Bronchial epithelial cell (primary cell): ENCODE data around the gene RAD51B. TPM values are rescaled to one million over a fixed set of nuclear protein-coding genes. Genes with fewer than 3 reads are reported as not detected.

ENCODE experiments used
- DNase-seq: peaks from one replicate; pipeline ENCODE4 v3.0.0-alpha.2; 2010; ENCODE audit warnings: low read depth
- FAIRE-seq: peaks from 2 replicates; lab custom pipeline; 2011; peaks lifted over from hg19 to GRCh38; lab: Jason Lieb, UNC
- H3K27me3 ChIP-seq: 2 replicates; pipeline ENCODE4 v1.5.1; 2011; ENCODE audit warnings: low read length; ENCODE audit not compliant: control insufficient read depth, insufficient read depth
- H3K36me3 ChIP-seq: 2 replicates; pipeline ENCODE4 v1.5.1; 2011; ENCODE audit warnings: low read length; ENCODE audit not compliant: control insufficient read depth, insufficient read depth
- H3K4me3 ChIP-seq: 2 replicates; pipeline ENCODE4 v1.5.1; 2011; ENCODE audit warnings: mild to moderate bottlenecking, low read depth, low read length, control low read depth
- total RNA-seq: library from RNA; depleted of rRNA; stranded (reverse); fragments of >200 nt; gene quantifications from 2 replicates; pipeline ENCODE4 v1.2.1, GENCODE V29; 2014
- TF ChIP-seq, protein P1 (sequence below): IDR thresholded peaks from 2 replicates; pipeline ENCODE4 v1.5.1; 2011; ENCODE audit warnings: mild to moderate bottlenecking, moderate library complexity, low read length, control low read depth, inconsistent platforms; ENCODE audit not compliant: insufficient read depth, severe bottlenecking

RAD51B gene
- total RNA-seq, 1 donor from 2014 or later = 12.1 TPM

DNA sequence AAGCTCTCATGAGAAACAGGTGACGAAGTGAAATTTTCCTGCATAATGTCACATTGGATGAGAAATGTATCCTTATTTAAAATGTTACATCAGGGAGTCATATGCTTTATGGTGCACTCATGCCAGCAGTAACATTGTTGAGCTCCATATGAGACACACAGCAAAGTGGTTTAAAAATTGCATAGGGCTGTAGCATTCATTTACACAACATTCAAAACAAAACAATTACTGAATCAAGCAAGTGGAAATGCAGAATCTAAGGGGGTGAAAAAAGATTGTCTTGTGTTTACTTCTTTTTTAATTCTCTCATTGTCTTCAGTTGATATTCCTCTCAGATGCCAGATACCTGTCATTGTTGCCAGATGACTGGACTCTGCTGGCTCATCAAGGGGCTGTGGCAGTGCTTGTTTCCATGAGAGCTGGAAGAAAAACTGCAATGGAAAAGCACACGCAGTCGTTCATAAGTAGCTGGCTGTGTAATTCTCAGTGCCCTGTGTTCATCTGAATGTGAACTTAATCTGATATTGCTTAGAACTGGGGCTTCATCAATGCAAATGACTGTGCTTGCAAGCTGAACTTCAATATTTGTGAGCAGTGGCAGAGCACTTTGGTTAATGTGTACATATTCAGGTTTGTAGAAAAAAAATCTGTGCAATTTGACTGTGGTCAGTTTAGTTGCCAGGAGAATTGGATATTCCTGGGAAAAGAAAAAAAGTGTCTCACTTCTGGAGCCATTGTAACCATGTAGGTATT lies 305.6 kb downstream of the RAD51B start:
- TF ChIP-seq, protein P1, sequence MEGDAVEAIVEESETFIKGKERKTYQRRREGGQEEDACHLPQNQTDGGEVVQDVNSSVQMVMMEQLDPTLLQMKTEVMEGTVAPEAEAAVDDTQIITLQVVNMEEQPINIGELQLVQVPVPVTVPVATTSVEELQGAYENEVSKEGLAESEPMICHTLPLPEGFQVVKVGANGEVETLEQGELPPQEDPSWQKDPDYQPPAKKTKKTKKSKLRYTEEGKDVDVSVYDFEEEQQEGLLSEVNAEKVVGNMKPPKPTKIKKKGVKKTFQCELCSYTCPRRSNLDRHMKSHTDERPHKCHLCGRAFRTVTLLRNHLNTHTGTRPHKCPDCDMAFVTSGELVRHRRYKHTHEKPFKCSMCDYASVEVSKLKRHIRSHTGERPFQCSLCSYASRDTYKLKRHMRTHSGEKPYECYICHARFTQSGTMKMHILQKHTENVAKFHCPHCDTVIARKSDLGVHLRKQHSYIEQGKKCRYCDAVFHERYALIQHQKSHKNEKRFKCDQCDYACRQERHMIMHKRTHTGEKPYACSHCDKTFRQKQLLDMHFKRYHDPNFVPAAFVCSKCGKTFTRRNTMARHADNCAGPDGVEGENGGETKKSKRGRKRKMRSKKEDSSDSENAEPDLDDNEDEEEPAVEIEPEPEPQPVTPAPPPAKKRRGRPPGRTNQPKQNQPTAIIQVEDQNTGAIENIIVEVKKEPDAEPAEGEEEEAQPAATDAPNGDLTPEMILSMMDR = no peak
- no peak for FAIRE-seq
- Histone ChIP-seq H3K27me3 (no peaks in the 10 kb centered on the region), H3K36me3 (no peaks in the 10 kb centered on the region), H3K4me3 (no peak overlapping the region)
- peak; percentile 85 for DNase-seq

GRCh38 chr14:68127166-68127565 lies 307.6 kb downstream of the RAD51B start:
- DNase-seq (no peak), FAIRE-seq (no peak)
- TF ChIP-seq, protein P1 = no peak

GRCh38 chr14:68131907-68132306 lies 312.3 kb downstream of the RAD51B start:
- Histone ChIP-seq H3K4me3 (no peak overlapping the region), H3K27me3 (no peaks in the 10 kb centered on the region), H3K36me3 (no peaks in the 10 kb centered on the region)
- TF ChIP-seq, protein P1 = no peak
- DNase-seq = no peak
- FAIRE-seq = no peak

More at GRCh38 chr14:68127166-68127565, 307.6 kb downstream of the RAD51B start:
- H3K4me3 ChIP-seq = no peak overlapping the region
- no peaks in the 10 kb centered on the region for H3K27me3 ChIP-seq
- H3K36me3 ChIP-seq = no peaks in the 10 kb centered on the region

GRCh38 chr14:68132563-68133121 lies 313.1 kb downstream of the RAD51B start:
- no peaks in the 10 kb centered on the region for H3K36me3 ChIP-seq
- TF ChIP-seq, protein P1 = no peak
- no peak overlapping the region for H3K4me3 ChIP-seq
- H3K27me3 ChIP-seq = no peaks in the 10 kb centered on the region
- DNase-seq (no peak), FAIRE-seq (no peak)

GRCh38 chr14:68133856-68134255 lies 314.3 kb downstream of the RAD51B start:
- TF ChIP-seq, protein P1 = no peak
- H3K27me3 ChIP-seq = no peaks in the 10 kb centered on the region
- DNase-seq (no peak), FAIRE-seq (no peak)
- H3K4me3 ChIP-seq = no peak overlapping the region
- no peaks in the 10 kb centered on the region for H3K36me3 ChIP-seq
